K562 (cell line): ENCODE data around the gene DDX39A. TPM values are rescaled to one million over a fixed set of nuclear protein-coding genes. Genes with fewer than 3 reads are reported as not detected.

Source experiments
- CREB3L1 ChIP-seq: fragments of 450-650 bp; IDR thresholded peaks from 2 replicates; pipeline ENCODE4 v1.6.1; 2014; ENCODE audit warnings: low read depth, mild to moderate bottlenecking, moderate library complexity, borderline replicate concordance
- FOS ChIP-seq: IDR thresholded peaks from 3 replicates; pipeline ENCODE4 v1.6.1; 2011; ENCODE audit not compliant: insufficient read length; ENCODE audit errors: extremely low read depth
- JUNB ChIP-seq: fragments of 450-650 bp; formaldehyde crosslinking; conservative IDR thresholded peaks from 2 replicates; pipeline ENCODE4 v1.4.0; 2020; ENCODE audit warnings: mild to moderate bottlenecking
- MEF2A ChIP-seq: IDR thresholded peaks from 2 replicates; pipeline ENCODE4 v1.6.1; 2011; ENCODE audit warnings: low read depth, mild to moderate bottlenecking, low read length, moderate library complexity; ENCODE audit not compliant: control insufficient read depth
- NONO ChIP-seq, 2 experiments: fragments of 200-400 bp in 1 of 2; fragments of 450-650 bp in 1 of 2; formaldehyde crosslinking in 1 of 2; IDR thresholded peaks; 2 replicates each; pipeline ENCODE4 v1.6.1; 2017; ENCODE audit warnings: low read depth in 2 of 2, mild to moderate bottlenecking in 2 of 2, moderate library complexity in 2 of 2, low read length in 1 of 2
- PHTF2 ChIP-seq: fragments of 250-450 bp; sonication (Bioruptor Pico); IDR thresholded peaks from 2 replicates; pipeline ENCODE4 v1.5.0; 2021; ENCODE audit warnings: mild to moderate bottlenecking
- RFX1 ChIP-seq: fragments of 450-650 bp; IDR thresholded peaks from 2 replicates; pipeline ENCODE4 v1.6.1; 2016; ENCODE audit warnings: mild to moderate bottlenecking, moderate library complexity
- RNF2 ChIP-seq: sonication (generic); IDR thresholded peaks from 2 replicates; pipeline ENCODE4 v1.6.1; 2016
- SP1 ChIP-seq: sonication (generic); formaldehyde crosslinking; IDR thresholded peaks from 2 replicates; pipeline ENCODE4 v1.8.1; 2022; ENCODE audit warnings: mild to moderate bottlenecking, missing genetic modification reagents
- SREBF2 ChIP-seq: sonication (generic); formaldehyde crosslinking; IDR thresholded peaks from 2 replicates; pipeline ENCODE4 v1.4.0; 2020; ENCODE audit warnings: mild to moderate bottlenecking, missing genetic modification reagents
- STAT5A ChIP-seq: IDR thresholded peaks from 2 replicates; pipeline ENCODE4 v1.6.1; 2012; ENCODE audit warnings: low read length, inconsistent platforms, borderline replicate concordance
- TBL1XR1 ChIP-seq, 2 experiments: IDR thresholded peaks; 2 replicates each; pipeline ENCODE4 v1.6.1; 2012; ENCODE audit warnings: improper control_type of control experiment in 2 of 2, low read length in 2 of 2, mild to moderate bottlenecking in 1 of 2
- TEAD4 ChIP-seq, 2 experiments: sonication (generic) in 1 of 2; formaldehyde crosslinking in 1 of 2; IDR thresholded peaks; 2 replicates each; pipeline versions ENCODE4 v1.6.1 to v1.8.0; 2012 to 2022; ENCODE audit warnings: borderline replicate concordance in 1 of 2, inconsistent platforms in 1 of 2, low read length in 1 of 2, mild to moderate bottlenecking in 1 of 2, missing genetic modification reagents in 1 of 2
- YY1 ChIP-seq, 3 experiments: IDR thresholded peaks; 2 replicates each; pipeline ENCODE4 v1.6.1; 2011; ENCODE audit warnings: low read length in 2 of 3, mild to moderate bottlenecking in 2 of 3, moderate library complexity in 2 of 3, borderline replicate concordance in 1 of 3, control low read depth in 1 of 3, low read depth in 1 of 3; ENCODE audit not compliant: insufficient read depth in 3 of 3, insufficient replicate concordance in 2 of 3, control insufficient read depth in 1 of 3, insufficient read length in 1 of 3; ENCODE audit errors: extremely low read depth in 1 of 3
- ZBTB1 ChIP-seq: sonication (generic); formaldehyde crosslinking; IDR thresholded peaks from 2 replicates; pipeline ENCODE4 v1.8.1; 2023; ENCODE audit warnings: missing genetic modification reagents, low read depth, mild to moderate bottlenecking, borderline replicate concordance
- ZBTB17 ChIP-seq: fragments of 450-650 bp; formaldehyde crosslinking; IDR thresholded peaks from 2 replicates; pipeline ENCODE4 v1.4.0; 2020; ENCODE audit warnings: mild to moderate bottlenecking
- ZFP30 ChIP-seq: fragments of 250-450 bp; sonication (Bioruptor Pico); IDR thresholded peaks from 2 replicates; pipeline ENCODE4 v1.8.0; 2022; ENCODE audit warnings: moderate library complexity, mild to moderate bottlenecking, inconsistent platforms, borderline replicate concordance
- ZNF175 ChIP-seq: fragments of 200-800 bp; sonication (Bioruptor generic); IDR thresholded peaks from 2 replicates; pipeline ENCODE4 v1.6.1; 2016; ENCODE audit warnings: low read depth, mild to moderate bottlenecking, missing genetic modification characterization, missing compliant biosample characterization
- polyA plus RNA-seq, 8 experiments: library from polyadenylated mRNA; depleted of rRNA in 4 of 8; stranded (reverse) in 5 of 8; unstranded in 3 of 8; fragments of >200 nt; fragmentation: Nextera tagmentation in 2 of 8; fragmentation: Illumina TruSeq in 1 of 8; extraction: Ambion mirVana in 2 of 8; extraction: Trizol in 1 of 8; gene quantifications; 2 replicates each; pipeline versions ENCODE4 v1.2.1 to v1.2.3, GENCODE V29; 2011 to 2014; ENCODE audit warnings: inconsistent platforms in 1 of 8, missing spikeins in 1 of 8
- total RNA-seq, 7 experiments: library from RNA; depleted of rRNA in 6 of 7; stranded (reverse); fragments of >200 nt in 6 of 7; fragmentation: Illumina TruSeq in 2 of 7; extraction: Trizol in 2 of 7; gene quantifications; 2 replicates each; pipeline versions ENCODE4 v1.2.1 to v1.2.3, GENCODE V29; 2011 to 2021; ENCODE audit warnings: low replicate concordance in 1 of 7
- TF ChIP-seq, protein P1 (sequence below): sonication (generic); formaldehyde crosslinking; IDR thresholded peaks from 2 replicates; pipeline ENCODE4 v1.9.0; 2022; ENCODE audit warnings: mild to moderate bottlenecking, missing genetic modification reagents
- TF ChIP-seq, protein P2 (sequence below): fragments of 250-450 bp; sonication (Bioruptor Pico); IDR thresholded peaks from 2 replicates; pipeline ENCODE4 v1.5.0; 2021; ENCODE audit warnings: mild to moderate bottlenecking, moderate library complexity
- TF ChIP-seq, protein P3 (sequence below): fragments of 250-450 bp; sonication (Bioruptor Pico); IDR thresholded peaks from 2 replicates; pipeline ENCODE4 v1.5.0; 2021

Gene DDX39A
- total and polyA plus RNA-seq, 9 of the 15 experiments (the other 6 are each of a cell fraction or from before 2014, with no cell fraction given) = 90.3 to 250 (median 188) TPM

- TF ChIP-seq, protein P1, sequence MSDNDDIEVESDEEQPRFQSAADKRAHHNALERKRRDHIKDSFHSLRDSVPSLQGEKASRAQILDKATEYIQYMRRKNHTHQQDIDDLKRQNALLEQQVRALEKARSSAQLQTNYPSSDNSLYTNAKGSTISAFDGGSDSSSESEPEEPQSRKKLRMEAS = peak; percentile 11; the same call in 1 of the 2 replicates
- TF ChIP-seq RNF2 (no peak), SREBF2 (CRISPR knock-in tag) (no peak), MEF2A (no peak), ZBTB17 (CRISPR knock-in tag) (no peak), ZBTB1 (CRISPR knock-in tag) (peak; percentile 19; the same call in 1 of the 2 replicates), RFX1 (peak; percentile 73; the same call in 1 of the 2 replicates), YY1 (IDR thresholded peaks at IDR 0.05; ENCODE audit: borderline replicate concordance in 1 of 3, control insufficient read depth in 1 of 3, extremely low read depth in 1 of 3, insufficient read depth in 3 of 3, insufficient read length in 1 of 3, insufficient replicate concordance in 2 of 3, low read depth in 1 of 3, low read length in 2 of 3) (peak in 2 of 3 experiments; percentile 23 to 31), STAT5A (no peak), PHTF2 (CRISPR knock-in tag) (no peak), CREB3L1 (no peak), ZNF175 (CRISPR knock-in tag) (no peak), TBL1XR1 (IDR thresholded peaks at IDR 0.05; ENCODE audit: low read length in 2 of 2) (no peak), FOS (no peak), TEAD4 (IDR thresholded peaks at IDR 0.05; ENCODE audit: low read length) (no peak), TEAD4 (CRISPR knock-in tag; IDR thresholded peaks at IDR 0.05; ENCODE audit: borderline replicate concordance) (no peak), SP1 (CRISPR knock-in tag) (no peak), ZFP30 (no peak), NONO (IDR thresholded peaks at IDR 0.05; ENCODE audit: low read depth in 2 of 2, low read length in 1 of 2) (peak in 1 of 2 experiments; percentile 81; a peak in 2 of 4 replicates), JUNB (no peak)
- TF ChIP-seq, protein P2, sequence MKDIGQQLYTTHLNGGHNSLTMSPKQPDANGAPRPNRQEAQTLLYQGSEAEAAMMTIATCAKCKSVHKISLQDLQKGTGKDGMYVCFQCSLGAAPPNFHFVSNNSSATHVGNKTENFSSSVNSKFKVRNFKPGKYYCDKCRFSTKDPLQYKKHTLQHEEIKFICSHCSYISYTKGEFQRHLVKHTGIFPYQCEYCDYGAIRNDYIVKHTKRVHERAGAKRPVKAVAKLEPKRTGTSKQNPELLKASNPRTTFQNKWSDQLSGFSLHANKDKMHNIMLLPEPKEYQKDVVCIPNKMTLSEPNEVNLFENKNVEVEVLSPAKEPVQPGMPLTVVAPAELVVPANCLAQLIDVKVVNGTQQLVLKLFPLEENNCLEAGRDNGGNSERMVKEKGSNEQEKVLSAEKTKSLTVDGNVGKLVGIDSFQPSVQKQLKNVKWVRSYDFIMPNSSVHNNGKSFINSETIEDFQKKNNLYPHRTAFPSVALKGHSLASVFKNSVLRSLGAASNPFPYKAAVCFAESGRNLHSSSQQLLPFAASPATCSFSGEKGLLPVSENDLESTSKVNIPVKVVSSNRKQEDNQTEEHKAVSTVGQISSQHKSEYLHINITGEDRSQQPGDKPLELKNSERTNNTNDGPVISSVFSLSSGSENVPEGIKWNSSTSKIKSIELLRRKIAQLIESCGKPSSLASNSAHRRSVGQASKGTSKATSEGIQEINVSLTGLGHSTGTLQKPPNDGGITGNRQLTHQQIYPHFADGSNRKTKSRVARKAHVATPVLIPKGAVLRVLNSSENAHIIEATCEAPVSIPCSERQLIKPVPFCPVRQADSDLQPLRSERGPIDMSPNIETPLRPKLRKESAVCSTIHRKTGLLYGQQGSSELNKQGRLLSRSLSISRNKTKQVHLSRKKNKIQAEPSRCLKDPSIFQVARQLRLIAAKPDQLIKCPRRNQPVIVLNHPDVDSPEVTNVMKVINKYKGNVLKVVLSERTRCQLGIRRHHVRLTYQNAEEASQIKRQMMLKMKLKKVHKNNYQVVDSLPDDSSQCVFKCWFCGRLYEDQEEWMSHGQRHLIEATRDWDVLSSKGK (CRISPR knock-in tag) = no peak
- TF ChIP-seq, protein P3, sequence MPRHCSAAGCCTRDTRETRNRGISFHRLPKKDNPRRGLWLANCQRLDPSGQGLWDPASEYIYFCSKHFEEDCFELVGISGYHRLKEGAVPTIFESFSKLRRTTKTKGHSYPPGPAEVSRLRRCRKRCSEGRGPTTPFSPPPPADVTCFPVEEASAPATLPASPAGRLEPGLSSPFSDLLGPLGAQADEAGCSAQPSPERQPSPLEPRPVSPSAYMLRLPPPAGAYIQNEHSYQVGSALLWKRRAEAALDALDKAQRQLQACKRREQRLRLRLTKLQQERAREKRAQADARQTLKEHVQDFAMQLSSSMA = no peak
Measured at GRCh38 chr19:14432791-14433553, 13.8 kb upstream of the DDX39A start, which contains the start of gene PKN1 (continued).
